Omental fat pad (tissue), 4 donors: ENCODE measurements around the gene PGAM5. TPM values are rescaled to one million over a fixed set of nuclear protein-coding genes. Genes with fewer than 3 reads are reported as not detected.

Source experiments
- small RNA-seq: library from RNA; depleted of rRNA; stranded (forward); fragments of <200 nt; gene quantifications from one replicate; pipeline ENCODE3, GENCODE V24; 2016
- total RNA-seq, 4 donors: library from RNA; depleted of rRNA; stranded (reverse); fragments of >200 nt; gene quantifications; one replicate each; pipeline ENCODE4 v1.1.0, GENCODE V29; 2016

The PGAM5 gene
- total RNA-seq, 4 donors from 2014 or later: 15.1 to 34.2 (median 19.3) TPM

Small RNA genes within 50 kb of the gene (small RNA-seq; reads per million reads assigned to genes)
- not detected for gene RNA5SP379

Other genes starting within 250 kb of the PGAM5 start
- gene FBRSL1, start 220.7 kb upstream of the PGAM5 start, total RNA-seq: 10 to 100 TPM in 2 of 4 donors, 1 to 10 TPM in 2; 5.9 to 16.0 (median 9.4) TPM
- gene LRCOL1, start 100.3 kb upstream of the PGAM5 start, total RNA-seq: not detected
- 1 to 10 TPM in 1 of 4 donors, under 1 TPM in 1, not detected in 2; 0.74 to 2.8 TPM for gene P2RX2, start 92.1 kb upstream of the PGAM5 start, total RNA-seq
- gene POLE, start 23.5 kb upstream of the PGAM5 start, total RNA-seq: 10 to 100 TPM; 15.8 to 60.8 (median 27.1) TPM
- 10 to 100 TPM; 22.6 to 91.4 (median 31.9) TPM for gene PXMP2, start 23.3 kb upstream of the PGAM5 start, total RNA-seq
- 100 to 1,000 TPM in 1 of 4 donors, 10 to 100 TPM in 3; 69.0 to 187 (median 76.7) TPM for gene ANKLE2, start 51.0 kb downstream of the PGAM5 start, total RNA-seq
- 100 to 1,000 TPM in 1 of 4 donors, 10 to 100 TPM in 3; 55.0 to 136 (median 72.5) TPM for gene GOLGA3, start 118.0 kb downstream of the PGAM5 start, total RNA-seq
- 10 to 100 TPM; 17.7 to 59.9 (median 34.0) TPM for gene CHFR, start 176.8 kb downstream of the PGAM5 start, total RNA-seq
- 10 to 100 TPM in 1 of 4 donors, 1 to 10 TPM in 3; 4.7 to 17.0 (median 7.3) TPM for gene ZNF605, start 245.5 kb downstream of the PGAM5 start, total RNA-seq